GM12878 (cell line): ENCODE measurements around the gene KRTAP10-3. TPM values are rescaled to one million over a fixed set of nuclear protein-coding genes. Genes with fewer than 3 reads are reported as not detected.
"Not testable (repeated sequence)": the region's sequence is repeated elsewhere in the genome, so short reads cannot be mapped to it uniquely, and the experiment has no call there.

Experiments used
- ATAC-seq: fragments of 200-7000 bp; cut with Tn5 transposase; 3 replicates; pipeline ENCODE4 v1.9.1; 2020; ENCODE audit warnings: mild to moderate bottlenecking, moderate library complexity
- BruUV-seq: library from RNA; stranded (reverse); fragments of 400-500 nt; replicated peaks from 2 replicates; lab custom pipeline; 2021; lab: Mats Ljungman, UMichigan
- CTCF ChIA-PET: fragments of 300-600 bp; sonication (Branson Sonifier 250); formaldehyde crosslinking; extraction: SDS; loops from one replicate; lab custom pipeline; 2021; ENCODE audit warnings: inconsistent platforms; lab: Yijun Ruan, JAX
- POLR2A ChIA-PET: fragments of 350-600 bp; formaldehyde crosslinking; extraction: SDS; loops from one replicate; lab custom pipeline; 2021; ENCODE audit warnings: inconsistent platforms; lab: Charles Lee
- RAD21 ChIA-PET: fragments of 300-600 bp; sonication (Branson Sonifier 250); formaldehyde crosslinking; loops from one replicate; lab custom pipeline; 2023; ENCODE audit warnings: antibody characterized with exemption; ENCODE audit not compliant: unreplicated experiment; lab: Charles Lee
- SMC1A ChIA-PET: fragments of 300-600 bp; sonication (Branson Sonifier 250); formaldehyde crosslinking; loops from one replicate; lab custom pipeline; 2023; ENCODE audit not compliant: unreplicated experiment, uncharacterized antibody; lab: Charles Lee
- DNase-seq: peaks from one replicate; pipeline ENCODE4 v3.0.0-alpha.2; 2011; ENCODE audit warnings: low read depth, low spot score
- FAIRE-seq: peaks from 3 replicates; lab custom pipeline; 2011; peaks lifted over from hg19 to GRCh38; lab: Jason Lieb, UNC
- H2AFZ ChIP-seq: 2 replicates; pipeline ENCODE4 v1.6.0; 2011; ENCODE audit warnings: low read depth, low read length, control low read depth; ENCODE audit not compliant: control insufficient read depth
- H3K27ac ChIP-seq: 2 replicates; pipeline ENCODE4 v1.5.1; 2011; ENCODE audit warnings: control low read depth; ENCODE audit not compliant: control insufficient read depth, insufficient read depth
- H3K27me3 ChIP-seq, 2 experiments: replicated peaks in 1 of 2; 2 replicates each; pipeline versions ENCODE4 v1.6.0 to v1.6.1; 2011; ENCODE audit warnings: low read length in 1 of 2; ENCODE audit not compliant: control insufficient read depth in 2 of 2, insufficient read depth in 2 of 2
- H3K36me3 ChIP-seq, 2 experiments: 2 replicates each; pipeline ENCODE4 v1.5.1; 2011; ENCODE audit warnings: low read length in 1 of 2; ENCODE audit not compliant: control insufficient read depth in 2 of 2, insufficient read depth in 2 of 2
- H3K4me1 ChIP-seq: 2 replicates; pipeline ENCODE4 v1.6.1; 2011; ENCODE audit warnings: mild to moderate bottlenecking, low read length, moderate library complexity, mixed read lengths; ENCODE audit not compliant: control insufficient read depth, insufficient read depth
- H3K4me2 ChIP-seq: 2 replicates; pipeline ENCODE4 v1.6.0; 2011; ENCODE audit warnings: control low read depth; ENCODE audit not compliant: control insufficient read depth, insufficient read depth
- H3K4me3 ChIP-seq: fragments of 200-600 bp; sonication (generic); 2 replicates; pipeline ENCODE4 v1.5.1; 2016
- H3K79me2 ChIP-seq: 2 replicates; pipeline ENCODE4 v1.6.0; 2011; ENCODE audit warnings: low read length; ENCODE audit not compliant: control insufficient read depth, insufficient read depth
- H3K9ac ChIP-seq: 2 replicates; pipeline ENCODE4 v1.8.0; 2011; ENCODE audit warnings: low read length, control low read depth, mixed read lengths; ENCODE audit not compliant: control insufficient read depth, insufficient read depth
- H3K9me3 ChIP-seq: replicated peaks from 3 replicates; pipeline ENCODE4 v1.5.1; 2011; ENCODE audit warnings: mild to moderate bottlenecking, low read length; ENCODE audit not compliant: control insufficient read depth, insufficient read depth
- H4K20me1 ChIP-seq: 2 replicates; pipeline ENCODE4 v1.6.0; 2011; ENCODE audit not compliant: control insufficient read depth, insufficient read depth
- IKZF2 ChIP-seq, 2 experiments: fragments of 450-650 bp; IDR thresholded peaks; 2 replicates each; pipeline ENCODE4 v1.6.1; 2017; ENCODE audit warnings: mild to moderate bottlenecking in 2 of 2, moderate library complexity in 2 of 2
- WGBS: methylation state at CpG from one replicate; pipeline ENCODE4 v1.1.6; 2016; ENCODE audit warnings: low lambda C conversion rate; ENCODE audit not compliant: insufficient replicate concordance, insufficient coverage; ENCODE audit errors: missing lambda C conversion rate; 5-methylcytosine and 5-hydroxymethylcytosine counted together
- in situ Hi-C: fragments of 300-500 bp; cut with MboI; formaldehyde crosslinking; loops from 9 replicates; pipeline ENCODE4 v1.14.3; 2018; ENCODE audit warnings: mixed read lengths
- intact Hi-C: fragments of 100-400 bp; cut with micrococcal nuclease; formaldehyde crosslinking; loops from one replicate; pipeline ENCODE4 v1.14.2; 2022; ENCODE audit not compliant: unreplicated experiment
- polyA plus RNA-seq, 11 experiments: library from polyadenylated mRNA; depleted of rRNA in 4 of 11; unstranded in 6 of 11; stranded (reverse) in 5 of 11; fragments of >200 nt; fragmentation: Nextera tagmentation in 4 of 11; fragmentation: Illumina TruSeq in 1 of 11; extraction: Ambion mirVana in 4 of 11; extraction: Trizol in 1 of 11; gene quantifications; 1 replicate in 1 of 11; 2 replicates in 10 of 11; pipeline versions ENCODE4 v1.2.1 to v1.2.3, GENCODE V29; 2011 to 2016; ENCODE audit warnings: inconsistent platforms in 2 of 11, missing spikeins in 2 of 11, low read depth in 1 of 11
- total RNA-seq, 4 experiments: library from RNA; depleted of rRNA in 3 of 4; stranded (reverse); fragments of >200 nt in 3 of 4; fragmentation: Illumina TruSeq in 1 of 4; extraction: Trizol in 1 of 4; gene quantifications; 2 replicates each; pipeline versions ENCODE4 v1.2.1 to v1.2.3, GENCODE V29; 2013 to 2021

The KRTAP10-3 gene
- total and polyA plus RNA-seq, 10 of the 15 experiments (the other 5 are each of a cell fraction or from before 2014, with no cell fraction given) = not detected

- Histone ChIP-seq H3K36me3 (no peaks in the 10 kb centered on the region), H3K9ac (no peak within 1 kb of the TSS), H3K4me2 (no peak within 1 kb of the TSS), H2AFZ (no peak within 1 kb of the TSS), H3K27me3 (no peaks in the 10 kb centered on the region), H4K20me1 (no peaks in the 10 kb centered on the region), H3K9me3 (no peaks in the 10 kb centered on the region; the same call in 2 of the 3 replicates), H3K27ac (no peak within 1 kb of the TSS), H3K79me2 (no peaks in the 10 kb centered on the region), H3K4me3 (no peak within 1 kb of the TSS), H3K4me1 (no peaks in the 10 kb centered on the region)
- ChIA-PET SMC1A (no interaction called here), CTCF (no interaction called here), RAD21 (no interaction called here), POLR2A (no interaction called here)
- intact Hi-C loops = no loop called here
- DNase-seq (no peak), ATAC-seq (no peak), FAIRE-seq (no peak)
- in situ Hi-C loops = no loop called here
- TF ChIP-seq IKZF2 (IDR thresholded peaks at IDR 0.05) = no peak
- WGBS = 32% methylated on average over 33 of the region's 33 CpGs
- BruUV-seq = no TSS peak
Measured at GRCh38 chr21:44592446-44593311, 34.1 kb upstream of the KRTAP10-3 start, which contains the start of gene KRTAP10-6. TSS of gene KRTAP10-6 (minus strand) at chr21:44592505. CDS start at chr21:44592484, 21 bp downstream.

GRCh38 chr21:44591801-44592130 is 33.2 kb upstream of the KRTAP10-3 start:
- H3K36me3 ChIP-seq, H2AFZ ChIP-seq, CTCF ChIA-PET, H3K4me3 ChIP-seq, POLR2A ChIA-PET, DNase-seq, ATAC-seq, H3K27me3 ChIP-seq, H3K4me1 ChIP-seq, H3K4me2 ChIP-seq, H3K9ac ChIP-seq, BruUV-seq, H4K20me1 ChIP-seq, SMC1A ChIA-PET, H3K9me3 ChIP-seq, H3K27ac ChIP-seq, in situ Hi-C loops, FAIRE-seq, intact Hi-C loops, H3K79me2 ChIP-seq, RAD21 ChIA-PET: not testable (repeated sequence)
- WGBS = 0% methylated on average over 2 of the region's 4 CpGs

GRCh38 chr21:44590897-44591800 is 32.6 kb upstream of the KRTAP10-3 start:
- H3K4me3 ChIP-seq, H3K9ac ChIP-seq, H3K27me3 ChIP-seq, H2AFZ ChIP-seq, RAD21 ChIA-PET, ATAC-seq, BruUV-seq, H3K4me1 ChIP-seq, intact Hi-C loops, SMC1A ChIA-PET, H4K20me1 ChIP-seq, H3K9me3 ChIP-seq, CTCF ChIA-PET, H3K36me3 ChIP-seq, H3K4me2 ChIP-seq, DNase-seq, POLR2A ChIA-PET, H3K27ac ChIP-seq, H3K79me2 ChIP-seq, FAIRE-seq, in situ Hi-C loops: not testable (repeated sequence)
- 33% methylated on average over 11 of the region's 19 CpGs for whole genome bisulfite sequencing
